Fibroblast of lung (primary cell): ENCODE measurements around the gene SLC7A4. TPM values are rescaled to one million over a fixed set of nuclear protein-coding genes. Genes with fewer than 3 reads are reported as not detected.

ENCODE experiments used
- DNase-seq, 2 donors: peaks; one replicate each; pipeline versions ENCODE4 v3.0.0 to v3.0.0-alpha.2; 2010; ENCODE audit warnings: low read depth in 2 of 2
- H2AFZ ChIP-seq: 2 replicates; pipeline ENCODE4 v1.5.1; 2012; ENCODE audit warnings: low read length, control low read depth, inconsistent platforms
- H3K27ac ChIP-seq: 2 replicates; pipeline ENCODE4 v1.5.1; 2011; ENCODE audit warnings: low read length, control low read depth; ENCODE audit not compliant: insufficient read depth
- H3K27me3 ChIP-seq: 2 replicates; pipeline ENCODE4 v1.5.1; 2011; ENCODE audit warnings: mild to moderate bottlenecking, low read length; ENCODE audit not compliant: control insufficient read depth, insufficient read depth
- H3K36me3 ChIP-seq: 2 replicates; pipeline ENCODE4 v1.5.1; 2011; ENCODE audit warnings: low read length; ENCODE audit not compliant: control insufficient read depth, insufficient read depth
- H3K4me1 ChIP-seq: 2 replicates; pipeline ENCODE4 v1.5.1; 2011; ENCODE audit warnings: low read length; ENCODE audit not compliant: control insufficient read depth, insufficient read depth; ENCODE audit errors: extremely low read depth
- H3K4me2 ChIP-seq: 2 replicates; pipeline ENCODE4 v1.5.1; 2011; ENCODE audit warnings: low read length, control low read depth; ENCODE audit not compliant: insufficient read depth; ENCODE audit errors: extremely low read depth
- H3K4me3 ChIP-seq, 4 experiments: fragments of 200-600 bp in 1 of 4; sonication (generic) in 1 of 4; replicated peaks in 1 of 4; 2 replicates each; pipeline ENCODE4 v1.5.1; 2011 to 2016; ENCODE audit warnings: low read length in 4 of 4, low read depth in 3 of 4, mild to moderate bottlenecking in 3 of 4, control low read depth in 2 of 4, inconsistent platforms in 1 of 4, mixed read lengths in 1 of 4; ENCODE audit not compliant: insufficient read depth in 1 of 4; ENCODE audit errors: control extremely low read depth in 1 of 4
- H3K79me2 ChIP-seq: 2 replicates; pipeline ENCODE4 v1.5.1; 2012; ENCODE audit warnings: mild to moderate bottlenecking, low read length, inconsistent platforms; ENCODE audit not compliant: control insufficient read depth, insufficient read depth
- H3K9ac ChIP-seq: 2 replicates; pipeline ENCODE4 v1.5.1; 2011; ENCODE audit warnings: mild to moderate bottlenecking, low read length, control low read depth; ENCODE audit not compliant: insufficient read depth
- H3K9me3 ChIP-seq: 2 replicates; pipeline ENCODE4 v1.5.1; 2012; ENCODE audit warnings: low read depth, low read length; ENCODE audit not compliant: control insufficient read depth, insufficient read depth
- H4K20me1 ChIP-seq: 2 replicates; pipeline ENCODE4 v1.5.1; 2011; ENCODE audit warnings: low read length; ENCODE audit not compliant: control insufficient read depth, insufficient read depth; ENCODE audit errors: extremely low read depth
- CTCF ChIP-seq, 2 donors: IDR thresholded peaks in 1 of 2; conservative IDR thresholded peaks in 1 of 2; 1 replicate in 1 of 2; 2 replicates in 1 of 2; pipeline ENCODE4 v1.5.1; 2011 to 2012; ENCODE audit warnings: low read length in 2 of 2, control low read depth in 1 of 2, inconsistent platforms in 1 of 2, low read depth in 1 of 2, mild to moderate bottlenecking in 1 of 2
- EZH2 ChIP-seq: IDR thresholded peaks from 2 replicates; pipeline ENCODE4 v1.5.1; 2012; ENCODE audit warnings: low read length, control low read depth, mild to moderate bottlenecking; ENCODE audit errors: missing control alignments
- polyA plus RNA-seq, 2 donors: library from polyadenylated mRNA; depleted of rRNA in 1 of 2; stranded (reverse) in 1 of 2; unstranded in 1 of 2; fragments of >200 nt; gene quantifications; 2 replicates each; pipeline ENCODE4 v1.2.1, GENCODE V29; 2011 to 2012; ENCODE audit warnings: missing spikeins in 1 of 2
- total RNA-seq: library from RNA; depleted of rRNA; stranded (reverse); fragments of >200 nt; gene quantifications from 2 replicates; pipeline ENCODE4 v1.2.1, GENCODE V29; 2014

Gene SLC7A4
- total and polyA plus RNA-seq, 2 donors (not counting 1 experiment from before 2014, with no cell fraction given), result 0.83 to 0.92 TPM

GRCh38 chr22:21014202-21014725 is 18.1 kb downstream of the SLC7A4 start:
- Histone ChIP-seq H3K27me3 (no peaks in the 10 kb centered on the region), H3K4me2 (peak overlapping the region; percentile 99), H3K27ac (peak overlapping the region; percentile 93), H3K36me3 (no peaks in the 10 kb centered on the region), H3K79me2 (no peaks in the 10 kb centered on the region), H2AFZ (peak overlapping the region; percentile 73), H3K4me3 (peak overlapping the region; percentile 33 to 67 (median 54)), H3K9me3 (no peaks in the 10 kb centered on the region), H4K20me1 (no peaks in the 10 kb centered on the region), H3K9ac (peak overlapping the region; percentile 72), H3K4me1 (peaks cover 14% of the 10 kb centered on the region)
- peak; percentile 87 to 92 for DNase-seq
- no peak for TF ChIP-seq EZH2
- TF ChIP-seq CTCF (conservative IDR thresholded peaks at IDR 0.05 in 1 of 2, IDR thresholded peaks at IDR 0.05 in 1 of 2; ENCODE audit: low read depth in 1 of 2, low read length in 2 of 2), result no peak

- Histone ChIP-seq H3K9ac (peak overlapping the region; percentile 72), H3K4me2 (peak overlapping the region; percentile 99), H3K79me2 (no peaks in the 10 kb centered on the region), H3K36me3 (no peaks in the 10 kb centered on the region), H3K9me3 (no peaks in the 10 kb centered on the region), H3K27ac (peak overlapping the region; percentile 75), H2AFZ (peak overlapping the region; percentile 73), H3K27me3 (no peaks in the 10 kb centered on the region), H3K4me3 (peak overlapping the region; percentile 33 to 67 (median 54)), H3K4me1 (peaks cover 14% of the 10 kb centered on the region), H4K20me1 (no peaks in the 10 kb centered on the region)
- TF ChIP-seq CTCF (conservative IDR thresholded peaks at IDR 0.05 in 1 of 2, IDR thresholded peaks at IDR 0.05 in 1 of 2; ENCODE audit: low read depth in 1 of 2, low read length in 2 of 2) (no peak), EZH2 (no peak)
- no peak for DNase-seq
Observed at GRCh38 chr22:21013657-21014201, 18.6 kb downstream of the SLC7A4 start.

- H3K4me3 ChIP-seq, result no peak overlapping the region
- H3K4me1 ChIP-seq, result peaks cover 14% of the 10 kb centered on the region
- H4K20me1 ChIP-seq, result no peaks in the 10 kb centered on the region
- DNase-seq, result no peak
- no peak overlapping the region for H3K4me2 ChIP-seq
- H3K27me3 ChIP-seq, result no peaks in the 10 kb centered on the region
- H3K36me3 ChIP-seq, result no peaks in the 10 kb centered on the region
- no peaks in the 10 kb centered on the region for H3K79me2 ChIP-seq
- H3K27ac ChIP-seq, result no peak overlapping the region
- no peak overlapping the region for H2AFZ ChIP-seq
- H3K9ac ChIP-seq, result no peak overlapping the region
- TF ChIP-seq CTCF (conservative IDR thresholded peaks at IDR 0.05 in 1 of 2, IDR thresholded peaks at IDR 0.05 in 1 of 2; ENCODE audit: low read depth in 1 of 2, low read length in 2 of 2), result no peak
- TF ChIP-seq EZH2, result no peak
- no peaks in the 10 kb centered on the region for H3K9me3 ChIP-seq
Observed at GRCh38 chr22:21012446-21013407, 19.6 kb downstream of the SLC7A4 start.
